Lung microvascular endothelial cell (primary cell): ENCODE results near the gene CA7. TPM values are rescaled to one million over a fixed set of nuclear protein-coding genes. Genes with fewer than 3 reads are reported as not detected.
A peak's percentile ranks its signal among the peaks of the same experiment; 100 is the strongest.

Experiments
- DNase-seq, 2 donors: peaks; one replicate each; pipeline versions ENCODE4 v3.0.0 to v3.0.0-alpha.2; 2010; ENCODE audit warnings: low read depth in 2 of 2
- total RNA-seq: library from RNA; depleted of rRNA; stranded (reverse); fragments of >200 nt; gene quantifications from 2 replicates; pipeline ENCODE4 v1.2.1, GENCODE V29; 2014

Gene CA7
- total RNA-seq, 1 donor from 2014 or later = not detected

- DNase-seq = peak; percentile 83 to 99
These were observed 28.9 kb downstream of the CA7 start for GRCh38 chr16:66872943-66873684.

GRCh38 chr16:66873685-66874055, 29.5 kb downstream of the CA7 start:
- no peak for DNase-seq

GRCh38 chr16:66874079-66874775, 30.0 kb downstream of the CA7 start:
- DNase-seq = no peak

GRCh38 chr16:66878067-66878466, 33.9 kb downstream of the CA7 start:
- DNase-seq = no peak

- DNase-seq = peak; percentile 93 to 97
These were observed 36.2 kb downstream of the CA7 start, which contains the start of gene PDP2 for GRCh38 chr16:66880288-66881013. Gene PDP2 (plus strand): TSS chr16:66880515. CDS start chr16:66884285, 3,770 bp downstream.

- peak in 1 of 2 donors; percentile 23 for DNase-seq
These were observed 36.8 kb downstream of the CA7 start for GRCh38 chr16:66881014-66881417.

GRCh38 chr16:66881560-66881959, 37.3 kb downstream of the CA7 start:
- DNase-seq = no peak

- no peak for DNase-seq
These were observed 37.8 kb downstream of the CA7 start for GRCh38 chr16:66881964-66882508.

- DNase-seq = no peak
These were observed 38.5 kb downstream of the CA7 start for GRCh38 chr16:66882702-66883101.

GRCh38 chr16:66885491-66885890, 41.3 kb downstream of the CA7 start:
- DNase-seq = no peak

- no peak for DNase-seq
These were observed 42.1 kb downstream of the CA7 start for GRCh38 chr16:66886321-66886720.

- DNase-seq = no peak
These were observed 42.7 kb downstream of the CA7 start for GRCh38 chr16:66886914-66887313.

GRCh38 chr16:66888647-66889615, 44.7 kb downstream of the CA7 start:
- no peak for DNase-seq

- DNase-seq = no peak
These were observed 45.4 kb downstream of the CA7 start for GRCh38 chr16:66889622-66890021.

- no peak for DNase-seq
These were observed 46.6 kb downstream of the CA7 start for GRCh38 chr16:66890799-66891198.

GRCh38 chr16:66891360-66891759, 47.1 kb downstream of the CA7 start:
- DNase-seq = no peak

GRCh38 chr16:66891797-66892196, 47.6 kb downstream of the CA7 start:
- DNase-seq = no peak

GRCh38 chr16:66894055-66894454, 49.8 kb downstream of the CA7 start:
- DNase-seq = no peak

- DNase-seq = peak; percentile 79 to 85
These were observed 50.9 kb downstream of the CA7 start for GRCh38 chr16:66894948-66895688.

- no peak for DNase-seq
These were observed 51.4 kb downstream of the CA7 start for GRCh38 chr16:66895689-66895979.
